ENCODE results near the gene NRL.

Gene NRL

DNA sequence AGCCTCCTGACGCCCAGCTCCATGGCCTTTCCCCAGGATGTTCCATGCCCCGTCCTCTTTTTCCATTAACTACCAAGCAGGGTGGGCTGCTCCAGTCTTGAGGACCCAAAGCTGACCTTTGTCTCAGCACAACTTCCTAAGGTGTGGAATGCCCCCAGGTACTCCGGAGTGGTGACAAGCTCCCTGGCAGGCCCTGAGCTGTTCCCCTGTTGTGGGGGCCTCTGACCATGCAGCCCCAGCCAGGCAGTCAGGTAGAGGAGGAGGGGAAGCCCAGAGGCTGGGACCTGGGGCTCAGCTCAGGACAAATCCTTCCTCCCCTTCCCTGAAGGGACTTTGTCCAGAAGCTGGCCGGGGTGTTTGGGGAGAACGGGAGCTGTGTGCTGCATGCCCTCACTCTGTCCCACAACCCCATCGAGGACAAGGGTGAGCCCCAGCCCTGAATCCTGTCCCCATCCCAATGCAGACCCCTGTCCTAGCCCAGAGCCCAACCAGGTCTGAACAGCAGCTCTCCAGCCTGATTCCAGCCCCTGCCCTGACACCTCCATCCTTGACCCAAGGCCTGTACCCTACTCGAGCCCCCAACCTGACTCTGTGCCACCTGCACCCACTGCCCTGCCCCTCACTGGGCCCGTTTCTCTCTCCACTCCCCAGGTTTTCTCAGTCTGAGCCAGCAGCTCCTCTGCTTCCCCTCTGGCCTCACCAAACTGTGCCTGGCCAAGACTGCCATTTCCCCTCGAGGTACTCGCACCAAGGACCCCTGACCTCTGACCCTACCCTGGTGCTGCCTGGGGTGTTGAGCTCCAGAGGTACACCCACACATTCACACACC, 58.6 kb downstream of the NRL start:
- TF ChIP-seq, protein P1, sequence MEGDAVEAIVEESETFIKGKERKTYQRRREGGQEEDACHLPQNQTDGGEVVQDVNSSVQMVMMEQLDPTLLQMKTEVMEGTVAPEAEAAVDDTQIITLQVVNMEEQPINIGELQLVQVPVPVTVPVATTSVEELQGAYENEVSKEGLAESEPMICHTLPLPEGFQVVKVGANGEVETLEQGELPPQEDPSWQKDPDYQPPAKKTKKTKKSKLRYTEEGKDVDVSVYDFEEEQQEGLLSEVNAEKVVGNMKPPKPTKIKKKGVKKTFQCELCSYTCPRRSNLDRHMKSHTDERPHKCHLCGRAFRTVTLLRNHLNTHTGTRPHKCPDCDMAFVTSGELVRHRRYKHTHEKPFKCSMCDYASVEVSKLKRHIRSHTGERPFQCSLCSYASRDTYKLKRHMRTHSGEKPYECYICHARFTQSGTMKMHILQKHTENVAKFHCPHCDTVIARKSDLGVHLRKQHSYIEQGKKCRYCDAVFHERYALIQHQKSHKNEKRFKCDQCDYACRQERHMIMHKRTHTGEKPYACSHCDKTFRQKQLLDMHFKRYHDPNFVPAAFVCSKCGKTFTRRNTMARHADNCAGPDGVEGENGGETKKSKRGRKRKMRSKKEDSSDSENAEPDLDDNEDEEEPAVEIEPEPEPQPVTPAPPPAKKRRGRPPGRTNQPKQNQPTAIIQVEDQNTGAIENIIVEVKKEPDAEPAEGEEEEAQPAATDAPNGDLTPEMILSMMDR (IDR thresholded peaks at IDR 0.05; ENCODE audit: insufficient read depth, missing control alignments) = no peak
- no peak for FAIRE-seq
- no peak for DNase-seq (ENCODE audit: insufficient read length, low spot score)

DNA sequence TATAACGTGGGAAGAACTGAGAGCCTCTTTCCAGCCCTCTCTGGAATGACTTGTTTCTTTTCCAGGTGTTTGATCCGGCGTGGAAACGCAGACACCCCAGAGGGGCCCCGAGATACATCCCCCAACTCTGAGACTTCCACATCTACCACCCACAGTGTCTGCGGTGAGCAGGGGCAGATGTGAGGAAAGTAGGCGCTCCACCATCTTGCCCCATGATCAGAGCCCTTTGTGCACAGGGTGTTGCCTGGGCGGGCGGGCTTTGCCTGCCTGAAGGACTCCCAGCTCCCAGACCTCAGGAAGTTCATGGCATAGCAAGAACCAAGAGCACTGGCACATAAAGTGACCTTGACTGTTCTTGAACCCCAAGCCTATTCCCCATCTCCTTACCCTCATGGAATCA, 60.1 kb downstream of the NRL start:
- DNase-seq (ENCODE audit: insufficient read length, low spot score) (no peak), FAIRE-seq (no peak)
- TF ChIP-seq, protein P1 (IDR thresholded peaks at IDR 0.05; ENCODE audit: insufficient read depth, missing control alignments) = no peak

DNA sequence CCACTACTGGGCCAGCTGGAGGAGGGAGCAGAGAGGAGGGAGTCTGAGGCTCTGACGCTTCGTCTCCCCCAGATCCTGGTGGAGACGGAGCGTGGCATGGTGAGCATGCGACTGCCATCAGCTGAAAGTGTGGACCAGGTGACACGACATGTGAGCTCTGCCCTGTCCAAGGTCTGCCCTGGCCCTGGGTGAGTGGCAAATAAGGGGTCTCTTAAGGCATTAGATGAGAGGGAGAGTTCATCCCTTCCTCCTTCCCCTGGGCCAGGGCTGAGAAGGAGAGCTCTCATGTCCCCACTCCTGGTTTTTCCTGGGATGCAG, 60.5 kb downstream of the NRL start:
- DNase-seq (ENCODE audit: insufficient read length, low spot score) = no peak
- FAIRE-seq = no peak
- TF ChIP-seq, protein P1 (IDR thresholded peaks at IDR 0.05; ENCODE audit: insufficient read depth, missing control alignments) = no peak

DNA sequence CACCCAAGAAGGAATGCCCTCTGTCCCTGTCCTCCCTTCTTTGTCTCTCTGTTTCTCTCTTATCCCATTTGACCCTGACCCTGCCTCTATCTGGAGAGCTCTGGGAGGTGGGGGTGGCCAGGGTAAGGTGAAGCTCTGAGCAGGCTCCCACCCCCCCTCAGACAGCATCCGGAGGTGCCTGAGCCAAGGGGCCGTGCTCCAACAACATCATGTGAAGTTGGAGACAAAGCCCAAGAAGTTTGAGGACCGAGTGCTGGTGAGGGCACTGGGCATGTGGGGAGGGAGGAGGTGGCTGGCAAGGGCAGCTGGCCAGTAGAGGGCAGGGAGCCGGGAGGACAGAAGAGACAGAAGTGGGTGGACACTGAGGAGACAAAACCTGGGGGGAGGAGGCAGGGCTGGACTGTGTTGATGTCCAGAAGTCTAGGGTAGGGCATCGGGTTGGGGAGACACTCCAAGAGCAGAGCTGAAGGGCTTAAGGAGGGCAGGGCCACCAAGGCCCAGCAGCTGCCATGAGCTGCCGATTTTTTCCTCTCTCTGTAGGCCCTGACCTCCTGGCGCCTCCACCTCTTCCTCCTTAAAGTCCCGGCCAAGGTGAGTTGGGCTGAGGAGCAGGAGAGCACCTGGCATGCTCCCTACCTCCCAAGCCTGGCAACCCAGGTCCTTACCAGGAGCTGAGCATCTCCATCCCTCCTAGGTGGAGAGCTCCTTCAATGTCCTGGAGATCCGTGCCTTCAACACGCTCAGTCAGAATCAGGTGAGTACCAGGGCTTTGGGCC, 61.0 kb downstream of the NRL start:
- no peak for FAIRE-seq
- TF ChIP-seq, protein P1 (IDR thresholded peaks at IDR 0.05; ENCODE audit: insufficient read depth, missing control alignments) = no peak
- no peak for DNase-seq (ENCODE audit: insufficient read length, low spot score)

DNA sequence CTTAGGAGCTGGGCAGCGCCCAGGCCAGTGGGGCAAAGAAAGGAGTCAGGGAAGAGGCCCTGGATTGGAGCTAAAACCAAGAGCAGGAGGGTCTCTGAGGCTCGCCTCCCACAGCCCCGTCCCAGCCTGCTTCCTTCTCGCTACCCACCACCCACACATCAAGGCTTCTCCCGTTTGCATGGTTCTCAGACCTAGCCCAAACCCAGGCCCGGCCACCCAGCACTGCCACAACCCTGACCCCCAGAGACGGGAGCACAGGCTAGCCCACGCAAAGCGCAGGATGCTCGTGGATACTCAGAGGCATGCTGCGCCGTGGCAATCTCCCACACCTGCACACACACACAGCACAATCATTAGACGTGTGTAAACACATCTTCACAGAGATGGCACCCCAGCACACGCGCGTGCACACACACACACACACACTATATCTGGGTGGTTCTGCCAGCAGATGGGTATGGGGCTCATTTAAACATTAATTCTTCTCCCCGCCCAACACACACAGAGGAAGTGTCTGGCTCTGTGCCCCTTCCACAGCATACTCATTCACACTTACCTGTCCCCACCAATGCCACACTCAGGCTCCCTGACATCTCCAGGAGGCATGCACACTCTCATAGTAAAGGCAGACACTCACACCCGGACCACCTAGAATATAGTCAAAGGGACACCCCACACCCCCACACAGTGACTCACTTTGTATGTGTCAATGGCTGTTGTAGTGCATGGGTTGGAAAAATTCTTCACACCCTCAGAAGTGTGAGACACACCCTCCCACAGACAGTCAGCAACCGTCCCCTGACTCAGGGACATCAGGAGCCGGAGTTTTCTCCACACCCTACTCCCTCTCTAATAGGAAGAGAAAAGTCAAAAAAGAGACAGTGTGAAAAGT, 61.8 kb downstream of the NRL start:
- TF ChIP-seq, protein P1 (IDR thresholded peaks at IDR 0.05; ENCODE audit: insufficient read depth, missing control alignments) = no peak
- FAIRE-seq = no peak
- no peak for DNase-seq (ENCODE audit: insufficient read length, low spot score)

DNA sequence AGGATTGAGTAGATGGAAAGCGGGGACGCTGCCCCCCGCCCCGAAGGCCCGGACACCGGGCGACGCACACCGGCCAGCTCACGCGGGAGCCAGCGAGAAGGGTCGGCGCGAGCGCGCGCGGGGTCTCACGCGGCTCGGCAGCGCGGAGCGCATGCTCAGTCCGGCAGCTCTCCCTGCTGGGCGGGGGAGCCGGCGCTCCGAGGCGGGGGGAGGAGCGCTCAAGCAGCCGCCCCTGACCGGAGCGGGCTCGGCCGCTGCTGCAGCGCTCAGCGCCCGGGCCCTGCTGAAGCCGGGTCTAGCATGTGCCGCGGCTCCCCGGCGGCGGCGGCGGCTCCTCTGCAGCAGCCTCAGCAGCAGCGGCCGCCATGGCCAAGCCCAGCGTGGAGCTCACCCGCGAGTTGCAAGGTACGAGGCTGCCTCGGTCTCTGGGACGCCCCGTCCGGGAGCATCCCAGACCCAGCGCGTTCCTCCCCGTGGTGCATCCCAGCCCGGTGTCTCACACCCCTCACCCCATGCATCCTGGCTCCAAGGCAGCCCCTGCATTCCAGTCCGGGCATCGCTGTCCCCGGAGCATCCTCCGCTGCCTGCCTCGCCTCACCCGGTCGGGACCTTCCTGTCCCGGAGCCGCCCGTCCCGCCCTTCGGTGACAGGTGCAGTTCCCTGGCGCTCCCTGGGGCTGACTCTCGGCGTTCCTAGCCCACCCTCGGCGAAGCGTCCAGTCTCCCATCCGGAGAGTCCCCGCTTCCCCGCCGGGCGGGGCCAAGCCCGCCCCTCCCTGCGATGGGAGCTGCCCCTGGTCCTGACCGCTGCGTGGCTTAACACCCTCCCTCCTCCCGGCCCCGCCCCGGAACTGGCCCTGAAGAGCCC, 62.7 kb downstream of the NRL start, which contains the start of gene CARMIL3:
TSS of gene CARMIL3 (plus strand) at position 221 of the 867 bp plus-strand sequence. CDS start at position 366, 145 bp downstream.
- FAIRE-seq (no peak), DNase-seq (ENCODE audit: insufficient read length, low spot score) (peak; percentile 88)
- TF ChIP-seq, protein P1 (IDR thresholded peaks at IDR 0.05; ENCODE audit: insufficient read depth, missing control alignments) = no peak

Data from D721Med (cell line).